K562 (cell line): ENCODE results near the gene SEMA5A. TPM values are rescaled to one million over a fixed set of nuclear protein-coding genes. Genes with fewer than 3 reads are reported as not detected.

Source experiments
- ATAC-seq: fragments of 200-7000 bp; cut with Tn5 transposase; 3 replicates; pipeline ENCODE4 v1.9.1; 2020; ENCODE audit warnings: moderate library complexity
- BruUV-seq: library from RNA; stranded (reverse); fragments of 400-500 nt; replicated peaks from 2 replicates; lab custom pipeline; 2021; lab: Mats Ljungman, UMichigan
- CTCF ChIA-PET: fragments of 300-600 bp; formaldehyde crosslinking; extraction: SDS; loops from one replicate; lab custom pipeline; 2021; ENCODE audit warnings: low intra/inter-chr PET ratio; lab: Yijun Ruan, JAX
- POLR2A ChIA-PET: fragments of 300-600, 350-650 bp; sonication (Branson Sonifier 250); formaldehyde crosslinking; extraction: SDS; loops from one replicate; lab custom pipeline; 2021; ENCODE audit warnings: antibody characterized with exemption, inconsistent platforms; lab: Yijun Ruan, JAX
- DNase-seq, 4 experiments: peaks; one replicate each; pipeline versions ENCODE4 v3.0.0 to v3.0.0-alpha.2; 2011 to 2018; ENCODE audit warnings: low spot score in 3 of 4, mixed read lengths in 3 of 4; ENCODE audit errors: extremely low read depth in 1 of 4
- FAIRE-seq: peaks from 2 replicates; lab custom pipeline; 2011; peaks lifted over from hg19 to GRCh38; lab: Jason Lieb, UNC
- H2AFZ ChIP-seq: 2 replicates; pipeline ENCODE4 v1.6.0; 2011; ENCODE audit warnings: low read depth, low read length, control low read depth, inconsistent platforms
- H3K27ac ChIP-seq: fragments of 200-600 bp; 3 replicates; pipeline ENCODE4 v1.8.0; 2011; ENCODE audit warnings: low read depth, mild to moderate bottlenecking, control low read depth, inconsistent platforms, low read length, moderate library complexity, mixed read lengths; ENCODE audit errors: extremely low read depth
- H3K27me3 ChIP-seq, 2 experiments: fragments of 300-600 bp in 1 of 2; 2 replicates in 1 of 2; 3 replicates in 1 of 2; pipeline versions ENCODE4 v1.6.0 to v1.8.0; 2011; ENCODE audit warnings: inconsistent platforms in 2 of 2, low read length in 2 of 2, mild to moderate bottlenecking in 1 of 2, mixed read lengths in 1 of 2, moderate library complexity in 1 of 2; ENCODE audit not compliant: control insufficient read depth in 2 of 2, insufficient read depth in 2 of 2
- H3K36me3 ChIP-seq: fragments of 300-600 bp; 3 replicates; pipeline ENCODE4 v1.8.0; 2011; ENCODE audit warnings: mild to moderate bottlenecking, low read length, inconsistent platforms; ENCODE audit not compliant: control insufficient read depth, insufficient read depth
- H3K4me1 ChIP-seq, 2 experiments: fragments of 200-600 bp in 1 of 2; replicated peaks in 1 of 2; 2 replicates in 1 of 2; 3 replicates in 1 of 2; pipeline versions ENCODE4 v1.5.1 to v1.8.0; 2011; ENCODE audit warnings: inconsistent platforms in 2 of 2, low read length in 2 of 2, mild to moderate bottlenecking in 1 of 2, mixed read lengths in 1 of 2, moderate library complexity in 1 of 2; ENCODE audit not compliant: control insufficient read depth in 2 of 2, insufficient read depth in 2 of 2
- H3K4me2 ChIP-seq: 2 replicates; pipeline ENCODE4 v1.6.1; 2011; ENCODE audit warnings: low read length, control low read depth, inconsistent platforms, mixed read lengths; ENCODE audit not compliant: insufficient read depth
- H3K4me3 ChIP-seq: fragments of 200-600 bp; sonication (generic), shearing (Covaris generic); 2 replicates; pipeline ENCODE4 v1.5.1; 2016; ENCODE audit warnings: control low read depth, inconsistent platforms
- H3K79me2 ChIP-seq: fragments of 200-600 bp; 3 replicates; pipeline ENCODE4 v1.8.0; 2011; ENCODE audit warnings: low read length, inconsistent platforms; ENCODE audit not compliant: control insufficient read depth, insufficient read depth
- H3K9ac ChIP-seq, 2 experiments: 2 replicates each; pipeline versions ENCODE4 v1.6.0 to v1.6.1; 2011; ENCODE audit warnings: low read depth in 2 of 2, low read length in 2 of 2, control low read depth in 1 of 2, inconsistent platforms in 1 of 2, mild to moderate bottlenecking in 1 of 2, mixed read lengths in 1 of 2; ENCODE audit not compliant: insufficient read depth in 1 of 2
- H3K9me1 ChIP-seq: one replicate; pipeline ENCODE4 v1.6.0; 2011; ENCODE audit warnings: inconsistent platforms, mild to moderate bottlenecking, low read length, moderate library complexity; ENCODE audit not compliant: control insufficient read depth, insufficient read depth
- H3K9me3 ChIP-seq: replicated peaks from 2 replicates; pipeline ENCODE4 v1.5.1; 2011; ENCODE audit warnings: low read depth, low read length, inconsistent platforms; ENCODE audit not compliant: control insufficient read depth, insufficient read depth
- H4K20me1 ChIP-seq: replicated peaks from 2 replicates; pipeline ENCODE4 v1.6.1; 2011; ENCODE audit warnings: low read length, inconsistent platforms, mixed read lengths; ENCODE audit not compliant: control insufficient read depth, insufficient read depth
- E2F3 ChIP-seq: fragments of 250-450 bp; sonication (Bioruptor Pico); IDR thresholded peaks from 2 replicates; pipeline ENCODE4 v1.4.0; 2020; ENCODE audit warnings: mild to moderate bottlenecking
- NR2C2 ChIP-seq, 2 experiments: fragments of 200-800 bp in 1 of 2; sonication (Bioruptor generic) in 1 of 2; sonication (generic) in 1 of 2; formaldehyde crosslinking in 1 of 2; IDR thresholded peaks; 2 replicates each; pipeline versions ENCODE4 v1.6.1 to v1.8.0; 2016 to 2022; ENCODE audit warnings: mild to moderate bottlenecking in 1 of 2, missing compliant biosample characterization in 1 of 2, missing genetic modification characterization in 1 of 2, missing genetic modification reagents in 1 of 2
- WGBS: fragments of 100-300 bp; shearing (Covaris generic); methylation state at CpG from one replicate; pipeline ENCODE4 v1.1.6; 2016; ENCODE audit warnings: low coverage, mixed read lengths; ENCODE audit not compliant: insufficient coverage; ENCODE audit errors: missing lambda C conversion rate; 5-methylcytosine and 5-hydroxymethylcytosine counted together
- in situ Hi-C: fragments of 300-500 bp; cut with MboI; formaldehyde crosslinking; loops from 4 replicates; pipeline ENCODE4 v1.15.0; 2018; ENCODE audit warnings: inconsistent platforms, mixed read lengths
- intact Hi-C: fragments of 100-400 bp; cut with micrococcal nuclease; formaldehyde crosslinking; loops from 2 replicates; pipeline ENCODE4 v1.14.2; 2022
- polyA plus RNA-seq, 8 experiments: library from polyadenylated mRNA; depleted of rRNA in 4 of 8; stranded (reverse) in 5 of 8; unstranded in 3 of 8; fragments of >200 nt; fragmentation: Nextera tagmentation in 2 of 8; fragmentation: Illumina TruSeq in 1 of 8; extraction: Ambion mirVana in 2 of 8; extraction: Trizol in 1 of 8; gene quantifications; 2 replicates each; pipeline versions ENCODE4 v1.2.1 to v1.2.3, GENCODE V29; 2011 to 2014; ENCODE audit warnings: inconsistent platforms in 1 of 8, missing spikeins in 1 of 8
- total RNA-seq, 7 experiments: library from RNA; depleted of rRNA in 6 of 7; stranded (reverse); fragments of >200 nt in 6 of 7; fragmentation: Illumina TruSeq in 2 of 7; extraction: Trizol in 2 of 7; gene quantifications; 2 replicates each; pipeline versions ENCODE4 v1.2.1 to v1.2.3, GENCODE V29; 2011 to 2021; ENCODE audit warnings: low replicate concordance in 1 of 7

The SEMA5A gene
- total and polyA plus RNA-seq, 9 of the 15 experiments (the other 6 are each of a cell fraction or from before 2014, with no cell fraction given), result 0.02 TPM; not detected in 8

DNA sequence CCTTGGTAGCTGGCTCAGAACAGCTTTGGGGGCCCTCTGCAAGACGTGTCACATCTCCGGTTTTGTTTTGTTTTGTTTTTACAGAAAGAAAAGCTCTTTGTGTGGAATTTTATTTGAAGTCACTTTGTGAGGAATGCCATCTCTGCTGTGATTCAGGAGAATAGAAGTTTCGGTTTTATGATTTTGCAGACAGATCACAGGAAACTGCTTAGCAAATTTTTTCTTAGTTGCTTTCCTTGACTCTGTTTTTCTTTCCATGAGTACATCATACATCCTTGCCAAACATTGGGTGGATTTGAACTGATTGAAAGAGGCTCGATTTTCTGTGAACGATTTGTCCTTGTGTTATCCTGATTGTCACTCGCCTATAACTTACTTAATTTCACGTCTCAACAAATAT, 5.1 kb downstream of the SEMA5A start:
- Histone ChIP-seq H3K9me3 (no peaks in the 10 kb centered on the region), H3K27ac (no peak overlapping the region), H3K36me3 (no peaks in the 10 kb centered on the region), H4K20me1 (no peaks in the 10 kb centered on the region), H3K4me2 (no peak overlapping the region), H3K27me3 (0 out of 5 replicates have a peak, but pooled peaks cover 0 to under 1% of the 10 kb centered on the region in 2 experiments), H3K9ac (no peak overlapping the region), H3K4me3 (no peak overlapping the region), H2AFZ (no peak overlapping the region), H3K9me1 (no peaks in the 10 kb centered on the region), H3K79me2 (no peaks in the 10 kb centered on the region), H3K4me1 (peaks cover 0 to 16% of the 10 kb centered on the region in 2 experiments; a peak in 2 of 5 replicates)
- ATAC-seq, result no peak
- BruUV-seq, result no TSS peak
- intact Hi-C loops (loop anchor here (10.0 kb wide), 1 partner anchor 1616 kb away; no protein-coding TSS in a partner anchor), in situ Hi-C loops (no loop called here)
- FAIRE-seq, result no peak
- DNase-seq, result no peak
- ChIA-PET POLR2A (no interaction called here), CTCF (no interaction called here)
- WGBS, result 0% methylated on average over 7 of the region's 7 CpGs
- TF ChIP-seq E2F3 (CRISPR knock-in tag), result no peak

DNA sequence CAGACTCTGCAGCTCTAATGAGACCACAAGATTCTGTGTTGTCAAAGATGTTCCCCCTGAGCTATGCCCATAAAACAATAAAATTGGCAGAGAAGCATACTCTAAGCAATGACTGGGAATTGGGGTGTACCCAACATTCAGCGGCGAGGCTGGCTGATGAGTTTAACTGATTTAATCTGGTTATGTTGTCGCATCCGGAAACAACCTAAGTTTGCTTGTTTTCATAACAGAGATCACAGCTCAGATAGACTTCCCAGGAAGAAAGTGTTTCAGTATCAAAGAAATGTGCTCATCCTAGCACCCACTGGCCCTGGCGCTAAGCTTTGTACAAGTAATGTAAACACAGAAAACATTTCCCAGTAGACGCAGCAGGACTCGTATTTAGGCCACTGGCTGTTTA, 7.4 kb downstream of the SEMA5A start:
- Histone ChIP-seq H3K4me2 (no peak overlapping the region), H3K27me3 (peaks cover 4% of the 10 kb centered on the region in 2 experiments; a peak in 1 of 5 replicates), H3K36me3 (no peaks in the 10 kb centered on the region), H3K79me2 (no peaks in the 10 kb centered on the region), H3K9ac (no peak overlapping the region), H3K9me3 (no peaks in the 10 kb centered on the region)
- no peak for ATAC-seq
- no TSS peak for BruUV-seq
- POLR2A ChIA-PET, result no interaction called here
- in situ Hi-C loops, result no loop called here
- TF ChIP-seq NR2C2 (CRISPR knock-in tag; IDR thresholded peaks at IDR 0.05), result no peak
- no peak for TF ChIP-seq NR2C2 (tag; IDR thresholded peaks at IDR 0.05)
- TF ChIP-seq, all 486 proteins: peak for 0
- Histone ChIP-seq H3K4me1 (no peaks in the 10 kb centered on the region), H3K4me3 (no peak overlapping the region), H4K20me1 (no peaks in the 10 kb centered on the region), H2AFZ (no peak overlapping the region), H3K9me1 (no peaks in the 10 kb centered on the region), H3K27ac (no peak overlapping the region)
- FAIRE-seq (no peak), DNase-seq (no peak)
- WGBS, result 5% methylated on average over 7 of the region's 7 CpGs
- intact Hi-C loops, result no loop called here
- CTCF ChIA-PET, result no interaction called here
